ENCODE results near the gene SYNM.
A peak's percentile ranks its signal among the peaks of the same experiment; 100 is the strongest.

SYNM gene

DNA sequence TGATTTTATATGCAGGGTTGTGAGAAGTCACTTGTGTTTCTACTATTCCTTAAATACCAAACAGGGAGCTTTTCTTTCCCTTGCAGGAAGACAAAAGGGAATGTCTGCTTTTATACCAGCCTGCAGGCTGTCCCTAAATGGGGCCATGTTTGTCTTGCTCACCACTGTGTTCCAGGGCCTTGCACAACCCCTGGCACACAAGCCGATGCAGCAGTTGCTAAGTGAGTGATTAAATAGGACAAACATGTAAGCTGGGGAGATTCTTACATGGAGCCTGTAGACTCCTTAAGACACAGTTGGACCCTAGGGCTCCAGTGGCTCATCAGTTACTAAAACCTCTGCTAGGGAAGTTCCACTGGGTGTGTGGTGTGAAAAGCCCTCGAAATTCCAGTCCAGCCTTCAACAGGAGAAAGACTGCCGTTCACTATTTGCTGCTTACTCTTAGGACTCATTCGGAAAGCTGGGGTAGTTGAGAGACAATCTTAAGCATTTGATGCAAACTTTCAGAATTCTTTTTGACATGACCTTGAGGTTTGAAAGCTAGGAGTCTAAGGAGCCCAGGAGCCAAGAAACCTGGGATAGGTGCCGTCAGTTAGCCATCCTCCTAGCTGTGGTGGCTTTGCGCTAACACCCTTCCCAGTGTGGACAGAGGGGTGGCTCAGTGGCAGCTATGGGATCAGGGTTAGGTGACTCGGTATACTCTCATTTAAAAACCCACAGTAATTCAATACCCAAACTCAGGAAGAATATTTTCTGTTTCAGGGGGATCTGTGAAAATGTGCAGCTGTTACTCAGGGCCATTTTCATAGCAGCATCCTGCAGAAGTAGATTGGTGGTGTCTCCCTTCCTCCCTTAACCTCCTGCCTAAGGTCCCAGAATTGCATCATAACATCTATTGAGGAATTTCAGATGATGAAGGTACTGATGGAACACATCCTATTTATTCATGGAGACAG is 39.1 kb downstream of the SYNM start:
- no peak for DNase-seq

DNA sequence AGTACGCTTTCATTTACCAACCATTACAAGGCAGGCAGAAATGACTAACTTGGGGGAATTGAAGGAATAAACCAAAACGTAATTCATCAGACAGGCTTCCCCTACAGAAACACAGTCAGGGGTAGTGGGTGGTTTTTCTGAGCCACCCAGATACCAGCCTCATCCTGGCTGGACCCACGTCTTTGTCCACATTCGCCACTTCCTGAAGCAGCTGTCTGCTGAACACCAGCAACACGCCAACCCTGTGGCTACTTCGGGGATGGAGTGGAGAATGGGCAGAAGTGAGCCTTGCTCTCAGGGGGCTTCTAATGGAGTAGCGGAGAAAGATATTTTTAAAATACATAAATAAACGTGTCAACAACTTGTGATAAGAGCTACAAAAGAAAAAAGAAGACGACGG is 40.1 kb downstream of the SYNM start:
- no peak for DNase-seq

DNA sequence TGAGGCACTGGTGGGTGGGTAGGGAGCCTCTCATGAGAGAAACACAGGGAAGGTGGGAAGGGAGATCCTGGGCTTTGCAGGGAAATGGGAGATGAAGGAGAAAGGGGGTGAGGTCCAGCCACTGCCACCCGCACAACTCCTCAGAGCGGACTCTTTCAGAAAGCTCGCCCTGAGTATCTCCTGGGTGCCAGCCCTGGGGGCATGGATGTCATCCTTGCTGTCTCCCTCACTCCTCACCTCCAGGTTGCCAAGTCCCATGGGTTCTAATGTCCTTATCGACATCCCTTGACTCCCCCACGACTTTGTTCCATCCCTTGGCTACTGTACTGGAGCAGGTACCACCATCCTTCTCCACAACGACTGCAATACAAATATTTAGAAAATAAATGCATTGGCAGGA is 40.9 kb downstream of the SYNM start:
- no peak for DNase-seq

DNA sequence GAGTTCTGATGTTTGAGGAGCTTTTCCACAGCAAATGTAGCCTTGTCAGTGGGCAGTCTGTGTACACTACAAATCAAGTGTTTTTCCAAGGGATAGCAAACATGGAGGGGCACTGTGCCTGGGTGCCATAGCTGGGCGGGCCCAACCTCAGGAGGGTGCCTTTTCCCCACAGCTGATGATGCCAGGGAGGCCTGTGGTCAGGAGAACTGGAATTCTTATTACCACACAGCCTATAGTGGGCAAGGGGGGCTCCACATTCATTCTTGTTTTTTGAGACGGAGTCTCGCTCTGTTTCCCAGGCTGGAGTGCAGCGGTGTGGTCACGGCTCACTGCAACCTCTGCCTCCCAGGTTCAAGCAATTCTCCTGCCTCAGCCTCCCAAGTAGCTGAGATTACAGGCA is 41.8 kb downstream of the SYNM start:
- no peak for DNase-seq

DNA sequence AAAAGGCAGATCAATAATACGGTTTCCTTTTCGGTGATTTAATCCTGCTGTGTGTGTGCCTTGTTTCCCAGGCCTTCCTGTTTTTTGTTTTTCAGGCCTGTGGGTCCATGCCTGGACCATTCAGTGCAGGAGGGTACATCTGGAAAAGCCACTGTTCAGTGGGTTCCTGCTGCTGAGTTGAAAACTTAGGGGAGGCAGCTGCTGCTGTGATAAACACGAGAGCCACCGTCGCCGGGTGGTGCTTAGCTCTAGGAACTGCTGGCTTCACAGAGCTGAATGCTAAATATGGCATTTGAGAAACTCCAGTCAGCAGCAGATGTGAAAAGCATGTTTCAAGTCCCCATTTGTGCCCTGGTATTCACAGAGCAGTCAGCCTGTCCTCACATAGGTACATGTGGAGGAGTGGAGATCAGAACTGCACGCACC is 44.0 kb downstream of the SYNM start:
- DNase-seq, result no peak

DNA sequence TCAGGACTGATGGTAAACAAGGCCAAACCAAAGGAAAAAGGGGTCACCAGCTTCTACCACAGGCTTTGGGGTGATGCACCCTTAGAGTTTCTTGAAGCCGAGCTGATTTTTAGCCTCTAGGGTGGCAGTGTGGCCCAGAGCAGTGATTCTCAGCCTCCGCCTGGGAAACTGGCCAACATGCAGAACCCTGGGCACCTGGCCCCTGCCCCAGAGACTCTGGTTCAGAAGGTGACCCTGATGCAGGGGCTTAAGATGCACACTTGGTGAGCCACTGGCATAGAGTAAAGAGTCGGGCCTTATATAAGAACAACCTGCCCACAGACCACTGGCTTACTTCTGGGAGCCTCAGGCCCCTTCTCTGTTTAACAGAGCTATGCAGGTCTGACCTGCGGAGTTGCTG is 44.5 kb downstream of the SYNM start:
- DNase-seq, result no peak

DNA sequence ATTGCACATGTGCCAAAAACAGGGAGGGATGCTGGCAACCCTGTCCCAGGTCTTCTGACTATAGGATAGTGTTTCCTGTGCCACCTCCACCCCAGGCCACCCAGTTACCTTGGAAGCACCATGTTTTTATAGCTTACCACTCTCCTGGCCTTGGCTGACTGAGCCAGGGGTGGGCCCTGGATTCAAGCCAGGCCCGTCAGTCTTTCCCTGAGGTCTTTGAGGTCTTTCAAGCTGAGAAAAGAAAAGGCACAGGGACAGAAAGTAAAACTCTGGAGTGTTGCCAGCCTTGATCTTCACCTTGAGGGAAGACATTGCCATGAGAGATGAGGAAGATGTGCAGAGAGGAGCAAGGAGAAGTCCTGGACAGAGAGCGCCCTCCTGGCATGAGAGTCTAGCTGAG is 46.3 kb downstream of the SYNM start:
- no peak for DNase-seq

DNA sequence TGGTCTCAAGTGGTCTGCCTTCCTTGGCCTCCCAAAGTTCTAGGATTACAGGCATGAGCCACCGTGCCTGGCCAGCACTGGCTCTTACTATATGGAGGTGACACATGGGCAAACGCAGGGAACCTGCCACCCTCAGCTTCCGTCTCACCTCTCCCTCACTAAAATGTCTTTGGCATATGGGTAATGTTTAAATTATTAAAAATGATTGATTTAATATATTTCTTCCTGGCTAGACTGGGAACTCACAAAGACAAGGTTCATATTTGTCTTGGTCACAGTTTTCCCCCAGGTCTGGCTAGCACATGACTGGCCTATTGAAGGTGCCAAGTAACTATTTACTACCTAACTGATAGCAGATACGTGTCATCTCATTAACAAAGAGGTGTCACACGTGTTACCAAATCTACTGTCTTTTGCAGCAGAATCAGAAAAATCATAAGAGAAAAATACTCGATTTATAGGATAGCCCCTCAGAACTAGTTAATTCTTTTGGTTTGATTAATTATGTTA is 48.2 kb downstream of the SYNM start:
- no peak for DNase-seq

DNA sequence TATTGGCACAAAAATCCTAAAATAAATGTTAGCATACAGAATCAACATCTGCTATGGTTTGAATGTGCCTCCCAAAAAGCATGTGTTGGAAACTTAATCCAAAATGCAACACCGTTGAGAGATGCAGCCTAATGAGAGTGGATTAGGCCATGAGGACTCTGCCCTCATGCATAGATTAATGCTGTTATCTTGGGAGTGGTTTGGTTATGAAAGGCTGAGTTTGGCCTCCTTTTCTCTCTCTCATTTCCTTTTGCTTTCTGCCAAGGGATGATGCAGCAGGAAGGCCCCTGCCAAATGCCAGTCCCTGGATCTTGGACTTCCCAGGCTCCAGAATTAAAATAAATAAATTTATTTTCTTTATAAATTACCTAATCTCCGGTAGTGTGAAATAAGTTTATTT is 49.4 kb downstream of the SYNM start:
- no peak for DNase-seq

DNA sequence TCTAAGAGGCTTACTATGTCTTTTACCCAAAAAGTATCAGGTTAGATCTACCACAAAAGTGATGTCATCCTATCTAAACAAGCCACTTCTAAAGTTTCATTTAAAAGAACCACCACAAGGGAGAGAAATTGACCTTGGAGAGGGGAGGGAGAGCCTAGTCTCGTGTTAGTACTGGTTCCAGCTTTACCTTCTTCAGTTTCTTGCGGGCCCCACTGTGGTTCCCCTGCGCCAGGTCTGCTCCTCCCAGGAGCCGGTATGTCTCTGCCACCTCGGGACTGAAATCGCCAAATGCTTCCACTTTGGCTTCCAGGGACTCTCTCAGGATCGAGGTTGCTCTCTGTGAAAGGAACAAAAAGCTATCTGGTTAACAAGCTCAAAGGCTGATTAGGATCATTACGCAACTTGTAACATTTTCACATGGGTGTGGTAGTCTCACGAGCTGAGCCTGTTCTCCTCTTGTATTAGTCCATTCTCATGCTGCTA is 51.1 kb downstream of the SYNM start:
- DNase-seq, result no peak

DNA sequence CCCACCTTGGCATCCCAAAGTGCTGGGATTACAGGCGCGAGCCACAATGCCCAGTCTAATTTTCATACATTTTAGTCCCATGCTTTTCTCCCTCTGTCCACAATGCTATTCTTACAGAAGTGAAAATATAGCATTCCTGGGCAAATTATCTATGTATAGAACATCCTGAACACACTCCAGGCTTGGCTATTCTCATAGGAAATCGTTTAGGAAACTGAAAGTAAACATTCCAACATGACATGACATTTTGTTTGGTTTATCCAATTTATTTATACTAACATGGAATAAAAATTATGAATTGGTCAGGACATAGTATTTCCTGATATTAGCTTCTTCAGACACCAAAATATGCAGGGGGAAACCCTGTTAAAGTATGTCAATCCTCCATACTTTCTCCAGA is 52.6 kb downstream of the SYNM start:
- DNase-seq, result no peak

DNA sequence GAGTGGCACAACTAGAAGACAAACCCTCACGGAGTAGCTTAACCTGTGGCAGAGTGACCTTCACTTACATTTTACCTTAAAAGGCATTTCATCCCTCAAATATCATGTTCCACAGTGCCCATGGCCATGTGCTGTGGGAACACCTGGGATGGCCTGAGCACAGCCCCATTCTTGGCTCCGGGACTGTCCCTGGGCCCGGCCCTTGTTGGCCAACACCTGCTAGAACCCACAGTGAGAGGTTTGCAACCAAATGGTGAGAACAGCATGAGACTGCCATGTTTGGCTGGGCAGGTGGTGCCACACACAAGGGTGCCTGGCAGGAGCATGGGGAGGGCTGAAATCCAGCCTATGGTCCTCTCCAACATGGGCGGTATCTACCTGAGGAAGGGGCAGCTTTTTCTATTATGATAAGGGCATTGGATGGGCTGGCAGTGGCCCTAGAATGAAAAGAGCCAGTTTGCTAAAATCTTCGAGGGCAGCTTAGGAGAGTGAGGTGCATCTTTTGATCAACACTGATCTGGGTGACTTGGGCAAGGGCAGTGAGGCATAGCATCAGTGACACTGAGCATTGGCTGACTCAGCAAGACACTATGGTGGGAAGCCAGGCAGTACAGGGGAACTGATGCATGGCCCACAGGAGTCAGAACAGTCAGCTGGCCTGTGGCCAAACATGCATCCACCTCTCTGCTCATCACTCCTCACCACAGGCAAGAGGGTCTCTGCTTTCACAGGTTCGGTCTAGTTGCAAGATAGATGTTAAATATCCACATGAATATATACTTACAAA is 53.9 kb downstream of the SYNM start:
- DNase-seq, result no peak

DNA sequence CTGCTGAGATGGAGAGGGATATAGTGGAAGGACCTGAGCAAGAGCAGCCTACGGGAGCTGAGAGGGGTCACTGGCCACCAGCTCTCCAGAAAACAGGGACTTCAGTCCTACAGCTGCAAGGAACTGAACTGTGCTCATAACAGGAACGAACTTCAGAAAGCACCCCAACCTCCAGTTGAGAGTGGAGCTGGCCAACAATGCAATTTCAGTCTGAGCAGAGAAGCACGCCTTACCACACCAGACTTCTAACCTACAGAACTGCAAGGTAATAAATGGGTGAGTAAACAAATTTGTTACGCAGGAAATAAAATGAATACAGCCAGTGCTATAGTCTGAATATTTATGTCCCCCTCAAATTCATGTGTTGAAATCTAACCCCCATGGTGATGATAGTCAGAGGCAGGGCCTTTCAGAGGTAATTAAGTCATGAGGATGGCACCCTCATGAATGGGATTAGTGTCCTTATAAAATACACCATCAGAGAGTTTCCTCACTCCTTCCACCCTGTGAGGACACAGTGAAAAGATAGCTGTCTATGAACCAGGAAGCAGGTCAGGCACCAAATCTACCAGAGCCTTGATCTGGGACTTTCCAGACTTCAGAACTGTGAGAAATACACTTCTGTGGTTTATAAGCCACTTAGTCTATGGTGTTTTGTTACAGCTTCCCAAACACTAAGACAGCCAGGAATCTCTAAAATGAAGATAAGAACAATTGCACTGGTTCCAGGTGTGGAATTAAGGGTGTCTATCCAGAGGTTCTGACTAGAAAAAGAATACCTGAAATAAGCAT is 58.6 kb downstream of the SYNM start:
- no peak for DNase-seq

DNA sequence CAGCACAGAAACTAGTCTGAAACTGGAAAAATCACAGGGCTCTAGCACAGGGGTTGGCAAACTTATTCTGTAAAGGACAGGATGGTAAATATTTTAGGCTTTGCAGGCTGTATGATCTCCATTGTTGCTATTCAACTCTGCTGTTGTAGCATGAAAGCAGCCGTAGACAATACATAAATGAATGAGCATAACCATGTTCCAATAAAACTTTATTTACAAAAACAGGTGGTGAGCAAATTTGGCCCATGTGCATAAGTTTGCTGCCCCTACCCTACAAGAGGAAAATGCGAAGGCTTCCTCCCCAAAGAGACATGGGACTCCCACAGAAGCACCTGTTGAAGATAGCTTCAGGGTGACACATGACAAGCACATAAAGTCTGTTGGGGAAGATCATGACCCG is 59.2 kb downstream of the SYNM start:
- DNase-seq, result no peak

DNA sequence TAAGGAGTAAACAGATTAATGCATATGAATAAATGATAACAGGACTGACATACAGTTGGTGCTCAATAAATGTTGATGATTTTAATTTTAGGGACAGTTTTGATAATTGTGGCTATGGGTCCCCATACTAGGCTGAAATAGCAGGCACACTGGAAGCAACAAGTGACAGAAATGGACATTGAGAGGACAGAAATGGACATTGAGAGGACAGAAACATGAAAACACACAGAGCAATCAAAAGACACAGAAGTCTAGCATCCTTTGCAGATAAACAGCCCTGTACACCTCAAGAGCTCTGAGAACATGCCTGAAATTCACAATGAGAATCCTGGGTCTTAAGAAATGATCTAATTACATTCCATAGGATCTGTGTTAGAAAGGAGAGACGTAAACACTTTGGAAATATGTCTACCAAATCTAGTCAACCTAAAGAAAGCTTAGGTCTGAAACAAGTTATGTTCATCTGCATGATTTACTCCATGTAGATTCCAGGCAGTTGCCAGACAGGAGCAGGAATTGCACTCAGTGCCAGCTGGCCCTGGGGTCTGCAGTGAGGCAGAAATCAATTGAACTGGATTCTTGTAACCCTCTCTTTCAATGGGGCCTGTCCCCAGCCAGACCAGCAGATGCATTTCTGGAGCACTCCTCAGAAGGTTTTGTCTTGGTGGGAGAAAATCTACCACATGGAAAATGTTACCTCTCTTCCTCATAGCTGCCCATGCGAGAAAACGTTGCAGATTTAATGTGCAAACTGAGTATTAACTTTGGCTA is 60.3 kb downstream of the SYNM start:
- no peak for DNase-seq

DNA sequence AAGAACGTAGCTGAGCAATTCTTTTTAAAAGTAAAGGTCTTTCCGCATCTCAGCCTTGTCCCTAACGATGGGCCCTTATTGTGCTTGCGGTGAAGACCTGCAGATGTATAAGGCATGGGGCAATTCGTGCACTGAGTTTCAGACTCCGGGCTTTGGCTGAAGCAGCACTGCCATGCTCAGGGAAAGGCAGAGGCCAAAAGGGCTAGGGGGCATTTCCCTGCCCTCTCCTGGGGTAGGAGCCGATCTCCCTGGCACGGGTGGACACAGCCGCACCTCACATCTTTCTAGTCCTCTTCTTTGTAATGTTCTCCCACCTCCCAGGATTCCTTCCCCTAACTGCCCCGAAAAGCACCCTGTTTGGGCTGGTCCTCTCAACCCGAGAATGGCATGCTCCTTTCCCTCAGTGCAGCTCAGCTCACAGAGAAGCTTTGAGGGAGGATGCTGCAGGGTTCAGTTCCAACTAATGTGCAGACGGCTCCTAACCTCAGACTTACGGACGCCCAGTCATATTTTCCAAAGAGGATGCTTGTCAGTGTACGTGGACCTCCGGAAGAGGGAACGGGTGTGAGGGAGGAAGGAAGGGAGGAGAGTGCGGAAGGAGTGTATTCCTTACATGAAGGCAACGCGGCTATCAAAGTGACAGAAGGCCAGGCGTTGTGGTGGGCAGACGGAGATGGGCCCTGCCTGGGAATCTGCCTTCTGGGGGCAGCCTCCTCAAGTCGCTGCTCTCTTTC is 61.2 kb downstream of the SYNM start:
- no peak for DNase-seq

DNA sequence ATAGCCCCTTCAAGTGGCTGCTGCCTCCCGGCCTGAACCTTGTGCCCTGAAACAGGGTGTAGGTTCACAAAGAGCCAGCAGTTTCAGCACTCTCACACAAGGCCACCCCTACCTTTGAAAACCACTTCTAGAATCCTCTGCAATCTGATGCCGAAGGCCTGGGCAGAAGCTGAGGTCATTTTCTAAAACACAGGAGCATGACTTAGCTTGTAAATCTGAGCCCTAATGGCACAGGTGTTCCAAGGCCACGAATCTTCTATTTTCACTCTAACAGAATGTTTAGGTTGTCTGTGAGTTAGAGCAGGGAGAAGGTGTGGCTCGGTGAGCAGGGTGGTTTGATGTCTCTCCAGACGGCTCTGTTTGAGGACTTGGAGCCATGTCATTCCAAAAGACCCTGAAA is 62.3 kb downstream of the SYNM start:
- no peak for DNase-seq

DNA sequence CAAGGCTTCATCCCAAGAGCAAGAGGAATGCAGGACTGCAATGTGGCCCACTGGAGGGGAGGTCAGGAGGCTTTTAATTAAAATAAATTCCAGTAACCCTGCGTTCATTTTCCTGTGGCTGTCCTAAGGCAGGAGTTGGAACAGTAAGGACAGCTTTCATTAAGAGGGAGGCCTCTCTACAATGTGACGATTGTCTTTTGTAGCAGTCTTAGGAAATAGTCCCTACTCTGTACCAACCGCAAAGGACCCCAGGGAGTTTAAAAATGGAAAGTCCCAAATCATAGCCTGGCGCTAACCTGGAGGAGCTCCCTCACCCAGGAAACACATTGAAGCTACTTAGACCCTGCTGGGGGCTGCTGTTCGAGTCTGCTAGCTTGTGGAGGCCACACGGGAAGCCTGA is 62.8 kb downstream of the SYNM start:
- DNase-seq, result no peak

DNA sequence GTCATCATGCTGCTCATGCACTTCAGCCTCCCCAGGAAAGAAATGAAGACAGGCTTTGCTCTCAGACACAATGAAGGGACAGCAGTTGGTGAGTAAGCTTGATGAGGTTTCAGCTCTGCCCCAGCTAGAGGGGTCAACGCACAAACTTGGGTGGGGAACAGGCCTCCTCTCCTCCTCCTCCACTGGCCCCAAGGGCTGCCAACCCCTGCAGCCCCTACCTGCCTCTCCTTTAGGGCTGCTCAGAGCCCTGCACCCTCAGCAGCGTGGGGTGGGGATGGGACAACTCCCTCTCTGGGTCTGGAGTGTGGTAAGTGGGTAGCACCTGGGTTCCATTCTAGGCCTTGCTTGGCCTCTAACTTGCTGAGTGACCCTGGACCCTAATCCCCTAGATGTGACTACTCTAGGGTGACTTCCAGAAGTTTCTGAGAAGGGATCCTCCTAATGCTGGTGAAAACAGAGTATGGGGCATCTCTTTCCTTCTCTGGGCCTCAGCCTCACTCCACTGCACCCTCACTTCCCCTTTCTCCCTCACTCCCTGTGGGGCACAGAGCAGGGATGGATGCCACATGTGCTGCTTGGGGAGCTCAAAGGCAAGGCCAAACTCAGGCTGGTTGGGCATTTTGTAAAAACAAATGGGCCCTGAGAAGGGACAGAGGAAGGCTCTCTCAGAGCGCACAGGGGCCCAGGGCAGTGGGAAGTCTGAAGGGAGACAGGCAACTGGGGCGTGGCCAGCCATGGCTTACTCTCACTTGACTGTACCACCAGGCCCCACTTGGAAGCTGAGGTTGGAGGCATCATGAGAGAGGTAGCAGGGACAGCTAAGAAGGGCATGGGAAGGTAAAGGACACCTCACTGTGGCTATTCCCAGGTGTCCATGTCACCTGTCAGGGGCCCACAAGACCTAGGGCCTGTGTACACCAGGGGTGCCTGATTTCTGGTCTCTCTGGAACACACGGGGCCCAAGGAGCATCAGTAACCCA is 64.0 kb downstream of the SYNM start:
- no peak for DNase-seq

DNA sequence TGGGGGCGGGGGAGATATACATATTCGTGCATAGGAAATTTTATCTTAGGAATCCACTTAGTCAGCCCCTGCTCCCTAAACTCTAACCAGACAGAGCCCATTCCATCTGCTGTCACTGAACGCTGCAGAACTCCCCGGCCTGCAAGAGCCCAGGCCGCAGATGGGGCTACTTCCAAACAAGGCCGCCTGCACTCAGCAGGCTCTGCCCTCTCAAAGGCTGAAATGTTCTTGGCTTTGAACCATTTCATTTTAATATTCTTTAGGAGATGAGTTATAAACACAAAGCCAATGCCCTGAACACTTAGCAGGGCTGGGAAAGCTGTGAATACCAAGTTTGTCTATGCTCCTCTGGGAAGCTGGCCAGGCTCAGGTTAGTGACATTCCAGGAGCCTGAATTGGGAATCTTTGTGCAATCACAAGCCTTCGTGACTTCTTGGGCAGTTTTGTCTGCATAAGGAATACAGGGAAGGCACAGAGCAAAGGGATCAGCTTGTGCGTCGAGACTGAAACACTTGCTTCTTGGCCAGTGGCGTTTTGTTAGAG is 65.0 kb downstream of the SYNM start:
- DNase-seq, result peak; percentile 89

Data from fibroblast of skin of abdomen (primary cell).